ENCODE measurements around the gene ST3GAL4.

The ST3GAL4 gene

DNA sequence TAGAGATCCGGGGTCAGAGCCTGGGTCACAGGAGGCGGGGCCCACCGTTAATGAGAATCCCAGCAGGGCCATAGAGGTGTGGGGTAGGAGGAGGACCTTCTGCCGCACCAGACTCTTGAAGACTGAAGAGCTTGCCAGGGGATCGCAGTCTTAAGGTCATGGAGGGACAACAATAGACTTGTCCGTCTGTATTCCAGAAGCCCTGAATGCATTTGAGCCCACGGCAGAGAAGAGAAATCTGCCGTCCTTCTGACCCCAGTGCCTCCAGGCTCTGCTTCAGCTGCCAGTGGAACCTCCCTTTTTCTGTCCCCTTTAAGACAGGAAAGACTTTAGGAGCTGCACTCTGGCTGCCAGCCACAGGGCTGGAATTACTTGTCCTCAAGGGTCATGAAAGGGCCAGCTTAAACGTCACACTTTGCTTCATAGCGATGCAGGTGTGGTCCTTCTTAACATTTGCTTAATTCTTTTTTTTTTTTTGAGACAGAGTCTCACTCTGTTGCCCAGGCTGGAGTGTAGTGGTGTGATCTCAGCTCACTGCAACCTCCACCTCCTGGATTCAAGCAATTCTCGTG, 15.5 kb upstream of the ST3GAL4 start:
- no peak for TF ChIP-seq EZH2phosphoT487 (IDR thresholded peaks at IDR 0.05; ENCODE audit: borderline replicate concordance)
- TF ChIP-seq, protein P1, sequence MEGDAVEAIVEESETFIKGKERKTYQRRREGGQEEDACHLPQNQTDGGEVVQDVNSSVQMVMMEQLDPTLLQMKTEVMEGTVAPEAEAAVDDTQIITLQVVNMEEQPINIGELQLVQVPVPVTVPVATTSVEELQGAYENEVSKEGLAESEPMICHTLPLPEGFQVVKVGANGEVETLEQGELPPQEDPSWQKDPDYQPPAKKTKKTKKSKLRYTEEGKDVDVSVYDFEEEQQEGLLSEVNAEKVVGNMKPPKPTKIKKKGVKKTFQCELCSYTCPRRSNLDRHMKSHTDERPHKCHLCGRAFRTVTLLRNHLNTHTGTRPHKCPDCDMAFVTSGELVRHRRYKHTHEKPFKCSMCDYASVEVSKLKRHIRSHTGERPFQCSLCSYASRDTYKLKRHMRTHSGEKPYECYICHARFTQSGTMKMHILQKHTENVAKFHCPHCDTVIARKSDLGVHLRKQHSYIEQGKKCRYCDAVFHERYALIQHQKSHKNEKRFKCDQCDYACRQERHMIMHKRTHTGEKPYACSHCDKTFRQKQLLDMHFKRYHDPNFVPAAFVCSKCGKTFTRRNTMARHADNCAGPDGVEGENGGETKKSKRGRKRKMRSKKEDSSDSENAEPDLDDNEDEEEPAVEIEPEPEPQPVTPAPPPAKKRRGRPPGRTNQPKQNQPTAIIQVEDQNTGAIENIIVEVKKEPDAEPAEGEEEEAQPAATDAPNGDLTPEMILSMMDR (conservative IDR thresholded peaks at IDR 0.05; ENCODE audit: low read length) = no peak
- Histone ChIP-seq H3F3A (ENCODE audit: low read depth) (no peaks in the 10 kb centered on the region; the same call in 1 of the 2 replicates), H4K20me1 (ENCODE audit: insufficient read depth, low read length, poor library complexity, severe bottlenecking) (no peaks in the 10 kb centered on the region), H3K4me1 (ENCODE audit: insufficient read depth, low read length, poor library complexity, severe bottlenecking) (peaks cover 49% of the 10 kb centered on the region), H2AFZ (ENCODE audit: low read length) (no peak overlapping the region), H3K9me2 (replicated peaks; ENCODE audit: low read depth, low read length) (no peaks in the 10 kb centered on the region), H3K9me3 (ENCODE audit: insufficient read depth, low read depth, low read length) (no peaks in the 10 kb centered on the region), H3K79me2 (ENCODE audit: insufficient read depth, low read length) (peaks cover 5% of the 10 kb centered on the region; the same call in 1 of the 2 replicates), H3K9ac (ENCODE audit: low read depth, low read length, poor library complexity, severe bottlenecking) (no peak overlapping the region), H3K27me3 (ENCODE audit: insufficient read depth, low read length, poor library complexity, severe bottlenecking) (no peaks in the 10 kb centered on the region), H3K4me3 (ENCODE audit: low read length, poor library complexity, severe bottlenecking) (no peak overlapping the region), H3K36me3 (ENCODE audit: insufficient read depth, low read length) (peaks cover 40% of the 10 kb centered on the region; the same call in 1 of the 2 replicates), H3K4me2 (ENCODE audit: low read depth, low read length, poor library complexity, severe bottlenecking) (no peak overlapping the region)

DNA sequence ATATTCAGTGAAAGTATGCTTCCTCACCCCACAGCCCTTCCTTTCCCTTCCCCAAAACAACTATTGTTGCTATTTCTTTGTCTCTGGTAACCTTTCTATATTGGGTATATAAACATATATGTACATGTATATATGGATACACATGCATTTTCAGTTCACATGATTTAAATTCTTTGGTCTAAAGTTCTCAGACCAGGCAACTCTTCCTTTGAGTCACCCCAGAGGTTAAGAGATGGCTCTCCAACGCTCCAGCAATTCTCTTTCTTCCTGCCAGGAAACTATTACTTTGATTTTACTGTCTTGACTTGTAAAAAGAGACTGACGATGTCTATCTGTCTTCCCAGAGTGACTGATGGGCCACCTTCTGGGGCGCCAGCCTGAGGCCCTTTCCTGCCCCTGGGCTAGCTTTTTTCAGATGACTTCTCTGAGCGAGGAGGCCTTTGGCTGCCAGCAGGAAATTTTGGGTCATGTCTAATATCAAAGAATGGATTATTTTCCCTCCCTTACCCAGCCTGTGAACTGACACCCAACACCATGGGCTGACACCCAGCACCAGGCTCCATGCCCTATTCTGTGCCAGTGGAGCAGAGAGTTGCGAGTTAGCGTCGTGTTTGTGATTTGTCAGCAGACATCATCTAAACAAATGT, 14.4 kb upstream of the ST3GAL4 start:
- Histone ChIP-seq H3K9me3 (ENCODE audit: insufficient read depth, low read depth, low read length) (no peaks in the 10 kb centered on the region), H3K9me2 (replicated peaks; ENCODE audit: low read depth, low read length) (no peaks in the 10 kb centered on the region), H3F3A (ENCODE audit: low read depth) (no peaks in the 10 kb centered on the region; the same call in 1 of the 2 replicates), H2AFZ (ENCODE audit: low read length) (no peak overlapping the region), H3K4me2 (ENCODE audit: low read depth, low read length, poor library complexity, severe bottlenecking) (peak overlapping the region; percentile 57), H3K27me3 (ENCODE audit: insufficient read depth, low read length, poor library complexity, severe bottlenecking) (no peaks in the 10 kb centered on the region), H3K36me3 (ENCODE audit: insufficient read depth, low read length) (peaks cover 48% of the 10 kb centered on the region; the same call in 1 of the 2 replicates), H3K4me1 (ENCODE audit: insufficient read depth, low read length, poor library complexity, severe bottlenecking) (peaks cover 42% of the 10 kb centered on the region), H3K79me2 (ENCODE audit: insufficient read depth, low read length) (peaks cover 10% of the 10 kb centered on the region; the same call in 1 of the 2 replicates), H4K20me1 (ENCODE audit: insufficient read depth, low read length, poor library complexity, severe bottlenecking) (no peaks in the 10 kb centered on the region), H3K9ac (ENCODE audit: low read depth, low read length, poor library complexity, severe bottlenecking) (peak overlapping the region; percentile 48), H3K4me3 (ENCODE audit: low read length, poor library complexity, severe bottlenecking) (peak overlapping the region; percentile 16)
- TF ChIP-seq, protein P1 (conservative IDR thresholded peaks at IDR 0.05; ENCODE audit: low read length) = no peak
- no peak for TF ChIP-seq EZH2phosphoT487 (IDR thresholded peaks at IDR 0.05; ENCODE audit: borderline replicate concordance)

DNA sequence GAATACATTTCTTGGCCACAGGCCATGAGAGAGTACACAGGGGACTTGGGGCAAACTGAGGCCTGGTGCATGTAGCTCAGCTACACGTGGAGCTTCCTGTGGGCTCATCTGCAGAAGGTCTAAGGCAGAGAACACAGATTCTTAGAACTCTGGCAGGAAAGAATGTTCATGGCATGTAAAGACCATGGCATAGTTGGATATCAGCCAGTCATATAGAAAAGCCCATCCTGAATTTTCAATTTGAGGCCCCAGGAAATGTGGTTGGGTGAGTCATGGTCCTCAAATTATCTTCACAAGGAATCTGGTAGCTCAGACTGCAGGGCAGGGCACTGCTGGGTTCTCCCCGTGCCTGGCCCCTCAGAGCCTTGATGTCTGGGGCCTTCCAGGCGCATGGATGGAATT, 13.7 kb upstream of the ST3GAL4 start:
- H2AFZ ChIP-seq (ENCODE audit: low read length) = no peak overlapping the region
- H3K79me2 ChIP-seq (ENCODE audit: insufficient read depth, low read length) = peaks cover 10% of the 10 kb centered on the region; the same call in 1 of the 2 replicates
- H3K9me2 ChIP-seq (replicated peaks; ENCODE audit: low read depth, low read length) = no peaks in the 10 kb centered on the region
- H3K36me3 ChIP-seq (ENCODE audit: insufficient read depth, low read length) = peaks cover 53% of the 10 kb centered on the region; the same call in 1 of the 2 replicates
- H3K27me3 ChIP-seq (ENCODE audit: insufficient read depth, low read length, poor library complexity, severe bottlenecking) = no peaks in the 10 kb centered on the region
- peaks cover 38% of the 10 kb centered on the region for H3K4me1 ChIP-seq (ENCODE audit: insufficient read depth, low read length, poor library complexity, severe bottlenecking)
- peak overlapping the region; percentile 57 for H3K4me2 ChIP-seq (ENCODE audit: low read depth, low read length, poor library complexity, severe bottlenecking)
- peaks cover 2% of the 10 kb centered on the region for H4K20me1 ChIP-seq (ENCODE audit: insufficient read depth, low read length, poor library complexity, severe bottlenecking)
- no peaks in the 10 kb centered on the region for H3K9me3 ChIP-seq (ENCODE audit: insufficient read depth, low read depth, low read length)
- H3F3A ChIP-seq (ENCODE audit: low read depth) = no peaks in the 10 kb centered on the region; the same call in 1 of the 2 replicates
- no peak for TF ChIP-seq EZH2phosphoT487 (IDR thresholded peaks at IDR 0.05; ENCODE audit: borderline replicate concordance)
- TF ChIP-seq, protein P1 (conservative IDR thresholded peaks at IDR 0.05; ENCODE audit: low read length) = no peak
- peak overlapping the region; percentile 16 for H3K4me3 ChIP-seq (ENCODE audit: low read length, poor library complexity, severe bottlenecking)
- peak overlapping the region; percentile 48 for H3K9ac ChIP-seq (ENCODE audit: low read depth, low read length, poor library complexity, severe bottlenecking)
